Stimulated activated CD8-positive, alpha-beta memory T cell treated with anti-CD3 and anti-CD28 coated beads, Interleukin-15, amount 100 ng/mL, for 4 hours (primary cell): Measurements from ENCODE around the gene ACOX2.
A peak's percentile ranks its signal among the peaks of the same experiment; 100 is the strongest.

Experiments used
- DNase-seq, 2 donors: peaks; one replicate each; pipeline ENCODE4 v3.0.0-alpha.2; 2020; ENCODE audit warnings: low read depth in 2 of 2

ACOX2 gene

GRCh38 chr3:58474348-58474911 is 62.6 kb downstream of the ACOX2 start:
- DNase-seq: no peak

- DNase-seq: no peak
These were observed 63.7 kb downstream of the ACOX2 start for GRCh38 chr3:58473275-58473674.

GRCh38 chr3:58471025-58471887 is 65.7 kb downstream of the ACOX2 start:
- DNase-seq: no peak

GRCh38 chr3:58470363-58471024 is 66.5 kb downstream of the ACOX2 start:
- DNase-seq: no peak

GRCh38 chr3:58469096-58469495 is 67.9 kb downstream of the ACOX2 start:
- no peak for DNase-seq

GRCh38 chr3:58466899-58467563 is 70.0 kb downstream of the ACOX2 start:
- no peak for DNase-seq

- no peak for DNase-seq
These were observed 72.1 kb downstream of the ACOX2 start for GRCh38 chr3:58464866-58465265.

- DNase-seq: no peak
These were observed 73.1 kb downstream of the ACOX2 start for GRCh38 chr3:58463942-58464271.

GRCh38 chr3:58463181-58463941 is 73.6 kb downstream of the ACOX2 start:
- DNase-seq: peak; percentile 42 to 68

GRCh38 chr3:58462829-58463180 is 74.2 kb downstream of the ACOX2 start:
- DNase-seq: no peak

- no peak for DNase-seq
These were observed 77.8 kb downstream of the ACOX2 start for GRCh38 chr3:58459160-58459559.
